Measurements from ENCODE around the gene TFCP2L1.

DNA sequence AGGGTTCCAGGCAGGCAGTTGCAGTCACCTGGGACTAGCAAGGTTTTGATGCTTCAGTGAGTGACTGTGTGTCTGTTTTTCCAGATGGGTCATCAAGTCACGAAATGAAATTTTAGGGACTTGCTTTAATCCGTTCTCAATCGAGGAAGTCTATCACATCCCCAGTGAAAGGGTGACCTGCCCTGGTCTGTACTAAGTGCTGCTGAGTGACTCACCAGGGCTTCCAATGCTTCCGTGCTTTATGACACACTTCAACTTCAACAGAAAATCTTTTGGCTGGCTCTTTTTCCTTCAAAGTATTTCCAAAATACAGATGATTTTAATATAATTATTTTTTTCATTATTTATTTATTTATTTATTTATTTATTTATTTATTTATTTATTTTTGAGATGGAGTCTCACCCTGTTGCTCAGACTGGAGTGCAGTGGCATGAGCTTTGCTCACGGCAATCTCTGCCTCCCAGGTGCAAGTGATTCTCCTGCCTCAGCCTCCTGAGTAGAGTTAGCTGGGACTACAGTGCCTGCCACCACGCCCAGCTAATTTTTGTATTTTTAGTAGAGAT is 18.4 kb downstream of the TFCP2L1 start:
- TF ChIP-seq, protein P1, sequence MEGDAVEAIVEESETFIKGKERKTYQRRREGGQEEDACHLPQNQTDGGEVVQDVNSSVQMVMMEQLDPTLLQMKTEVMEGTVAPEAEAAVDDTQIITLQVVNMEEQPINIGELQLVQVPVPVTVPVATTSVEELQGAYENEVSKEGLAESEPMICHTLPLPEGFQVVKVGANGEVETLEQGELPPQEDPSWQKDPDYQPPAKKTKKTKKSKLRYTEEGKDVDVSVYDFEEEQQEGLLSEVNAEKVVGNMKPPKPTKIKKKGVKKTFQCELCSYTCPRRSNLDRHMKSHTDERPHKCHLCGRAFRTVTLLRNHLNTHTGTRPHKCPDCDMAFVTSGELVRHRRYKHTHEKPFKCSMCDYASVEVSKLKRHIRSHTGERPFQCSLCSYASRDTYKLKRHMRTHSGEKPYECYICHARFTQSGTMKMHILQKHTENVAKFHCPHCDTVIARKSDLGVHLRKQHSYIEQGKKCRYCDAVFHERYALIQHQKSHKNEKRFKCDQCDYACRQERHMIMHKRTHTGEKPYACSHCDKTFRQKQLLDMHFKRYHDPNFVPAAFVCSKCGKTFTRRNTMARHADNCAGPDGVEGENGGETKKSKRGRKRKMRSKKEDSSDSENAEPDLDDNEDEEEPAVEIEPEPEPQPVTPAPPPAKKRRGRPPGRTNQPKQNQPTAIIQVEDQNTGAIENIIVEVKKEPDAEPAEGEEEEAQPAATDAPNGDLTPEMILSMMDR (conservative IDR thresholded peaks at IDR 0.05), result no peak
- no peak for TF ChIP-seq ZFX (IDR thresholded peaks at IDR 0.05)

Measured in C4-2B (cell line).